Measurements from ENCODE around the gene HERC2. TPM values are rescaled to one million over a fixed set of nuclear protein-coding genes. Genes with fewer than 3 reads are reported as not detected.

Gene HERC2
- total and polyA plus RNA-seq, 10 donors, result 16.1 to 79.8 (median 58.9) TPM

GRCh38 chr15:28115871-28116270 is 206.1 kb downstream of the HERC2 start:
- H3K27ac ChIP-seq, result no peak overlapping the region
- TF ChIP-seq POLR2A (IDR thresholded peaks at IDR 0.05), result no peak
- TF ChIP-seq POLR2AphosphoS5 (IDR thresholded peaks at IDR 0.05), result no peak
- no peak for TF ChIP-seq CTCF (IDR thresholded peaks at IDR 0.05 in 8 of 11, conservative IDR thresholded peaks at IDR 0.05 in 3 of 11)
- 88 to 92% (median 89%) methylated on average over 13 of the region's 13 CpGs for WGBS, 5 donors

GRCh38 chr15:28114721-28115622 is 207.0 kb downstream of the HERC2 start:
- no peak overlapping the region for H3K27ac ChIP-seq
- no peak overlapping the region for H3K4me3 ChIP-seq
- H3K36me3 ChIP-seq, result peaks cover 0 to 95% (median 79%) of the 10 kb centered on the region in 6 donors
- 91 to 98% (median 95%) methylated on average over 23 of the region's 23 CpGs for WGBS, 5 donors
- no peaks in the 10 kb centered on the region for H3K9me3 ChIP-seq
- H3K4me1 ChIP-seq, result no peaks in the 10 kb centered on the region
- no peaks in the 10 kb centered on the region for H3K27me3 ChIP-seq (replicated peaks in 1 of 7)
- TF ChIP-seq POLR2AphosphoS5 (IDR thresholded peaks at IDR 0.05) (no peak), POLR2A (IDR thresholded peaks at IDR 0.05) (no peak), CTCF (IDR thresholded peaks at IDR 0.05 in 8 of 11, conservative IDR thresholded peaks at IDR 0.05 in 3 of 11) (no peak)
- intact Hi-C loops (cut with DNase I; ENCODE audit: low total_unique reads), result no loop called here
- peak; percentile 71 for DNase-seq

More at GRCh38 chr15:28115871-28116270, 206.1 kb downstream of the HERC2 start:
- no peak overlapping the region for H3K4me3 ChIP-seq
- intact Hi-C loops (cut with DNase I; ENCODE audit: low total_unique reads), result no loop called here
- H3K36me3 ChIP-seq, result peaks cover 0 to 100% (median 87%) of the 10 kb centered on the region in 6 donors
- no peaks in the 10 kb centered on the region for H3K9me3 ChIP-seq
- no peak for DNase-seq
- H3K27me3 ChIP-seq (replicated peaks in 1 of 7), result no peaks in the 10 kb centered on the region
- no peaks in the 10 kb centered on the region for H3K4me1 ChIP-seq

GRCh38 chr15:28114114-28114455 is 207.9 kb downstream of the HERC2 start:
- H3K4me1 ChIP-seq, result no peaks in the 10 kb centered on the region
- H3K9me3 ChIP-seq, result no peaks in the 10 kb centered on the region
- intact Hi-C loops (cut with DNase I; ENCODE audit: low total_unique reads), result no loop called here
- DNase-seq, result no peak
- H3K27me3 ChIP-seq (replicated peaks in 1 of 7), result no peaks in the 10 kb centered on the region
- TF ChIP-seq POLR2A (IDR thresholded peaks at IDR 0.05), result no peak
- no peak for TF ChIP-seq CTCF (IDR thresholded peaks at IDR 0.05 in 8 of 11, conservative IDR thresholded peaks at IDR 0.05 in 3 of 11)
- no peak for TF ChIP-seq POLR2AphosphoS5 (IDR thresholded peaks at IDR 0.05)
- no peak overlapping the region for H3K27ac ChIP-seq
- H3K4me3 ChIP-seq, result no peak overlapping the region
- WGBS, 5 donors, result 93 to 100% (median 97%) methylated on average over 4 of the region's 4 CpGs
- peaks cover 0 to 86% (median 74%) of the 10 kb centered on the region in 6 donors for H3K36me3 ChIP-seq

GRCh38 chr15:28113394-28114113 is 208.4 kb downstream of the HERC2 start:
- TF ChIP-seq POLR2A (IDR thresholded peaks at IDR 0.05) (no peak), CTCF (IDR thresholded peaks at IDR 0.05 in 8 of 11, conservative IDR thresholded peaks at IDR 0.05 in 3 of 11) (no peak), POLR2AphosphoS5 (IDR thresholded peaks at IDR 0.05) (no peak)
- intact Hi-C loops (cut with DNase I; ENCODE audit: low total_unique reads), result no loop called here
- Histone ChIP-seq H3K4me1 (no peaks in the 10 kb centered on the region), H3K9me3 (no peaks in the 10 kb centered on the region), H3K27ac (no peak overlapping the region), H3K27me3 (replicated peaks in 1 of 7) (no peaks in the 10 kb centered on the region), H3K36me3 (peaks cover 0 to 80% (median 71%) of the 10 kb centered on the region in 6 donors), H3K4me3 (no peak overlapping the region)
- 94 to 98% (median 97%) methylated on average over 17 to 23 of the region's 23 CpGs for WGBS, 5 donors
- no peak for DNase-seq

Measured in spleen (tissue), 11 donors.